ENCODE measurements around the gene ZSCAN9.

Gene ZSCAN9

DNA sequence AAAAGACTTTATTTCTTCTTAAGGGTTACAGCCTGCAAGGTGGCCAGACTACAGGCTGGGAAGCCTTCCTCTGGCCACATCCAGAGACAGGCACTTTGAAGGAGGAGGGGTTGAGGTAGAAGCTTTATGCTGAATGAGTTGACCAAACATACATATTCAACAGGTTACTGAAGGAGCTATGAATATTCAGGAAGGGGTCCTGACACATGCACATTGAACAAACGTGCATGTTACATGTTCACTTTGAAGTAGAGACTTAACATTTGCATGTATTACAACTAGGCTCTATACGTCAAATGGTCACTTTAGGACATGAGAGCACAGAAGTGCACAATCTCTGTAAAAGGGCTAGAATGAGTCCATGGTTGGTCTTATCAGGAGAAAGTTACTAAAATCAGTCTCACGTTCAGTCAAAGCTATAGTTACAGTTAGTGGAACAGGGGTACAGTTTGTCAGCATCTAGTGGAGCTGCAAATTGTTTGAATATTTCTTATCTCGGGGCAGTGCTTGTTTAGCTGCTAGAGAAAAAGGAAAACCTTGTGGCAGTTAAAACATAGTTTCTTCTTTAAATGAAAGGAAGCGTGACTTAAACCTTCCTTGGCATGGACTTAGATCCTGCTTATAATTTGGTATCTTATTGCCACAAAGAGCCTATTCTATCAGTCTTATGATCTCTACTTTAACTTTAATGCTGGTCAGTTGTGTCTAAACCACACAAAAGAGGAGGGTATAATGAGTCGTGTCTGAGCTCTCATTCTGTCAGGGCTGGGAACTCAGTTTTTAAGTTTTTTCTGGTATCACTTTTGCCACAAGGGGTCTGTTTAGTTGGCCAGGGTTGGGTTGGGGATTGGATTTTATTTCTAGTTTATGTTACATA is 4.6 kb upstream of the ZSCAN9 start:
- no peak for DNase-seq (ENCODE audit: low read depth)

DNA sequence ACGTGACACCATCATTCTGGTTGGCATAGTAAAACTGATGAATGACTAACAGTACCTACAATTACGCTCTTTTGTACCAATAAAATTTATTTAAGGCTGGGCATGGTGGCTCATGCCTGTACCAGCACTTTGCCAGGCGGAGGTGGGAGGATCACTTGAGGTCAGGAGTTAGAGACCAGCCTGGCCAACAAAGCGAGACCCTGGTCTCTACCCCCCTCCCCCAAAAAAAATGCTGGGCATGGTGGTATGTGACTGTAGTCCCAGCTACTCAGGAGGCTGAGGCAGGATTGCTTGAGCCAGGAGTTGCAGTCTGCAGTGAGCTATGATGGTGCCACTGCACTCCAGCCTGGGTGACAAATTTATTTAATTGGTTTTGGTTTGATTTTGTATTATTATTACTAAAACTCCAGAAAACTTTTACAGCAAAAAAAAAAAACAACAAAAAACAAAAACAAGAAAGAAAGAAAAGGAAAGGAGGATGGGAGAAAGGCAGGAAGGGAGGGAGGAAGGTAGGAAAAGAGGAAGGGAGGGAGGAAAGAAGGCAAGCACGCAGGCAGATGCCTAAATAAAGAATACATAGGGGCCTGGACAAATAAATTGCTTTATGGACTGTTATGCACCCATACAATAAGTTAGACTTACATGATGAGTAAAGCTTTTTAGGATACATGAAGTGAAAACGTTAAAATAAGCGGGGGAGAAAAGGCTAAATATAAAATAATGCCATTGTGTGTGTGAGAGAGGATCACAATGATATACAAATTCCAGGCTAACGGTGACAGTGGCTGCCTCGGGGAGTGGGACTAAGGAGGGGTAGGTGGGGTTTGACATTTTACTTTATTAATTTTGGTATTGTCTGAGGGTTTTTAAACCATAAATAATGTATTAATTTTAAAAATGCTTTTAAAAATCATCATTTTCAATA is 682 bp upstream of the ZSCAN9 start:
- DNase-seq (ENCODE audit: low read depth) = no peak

DNA sequence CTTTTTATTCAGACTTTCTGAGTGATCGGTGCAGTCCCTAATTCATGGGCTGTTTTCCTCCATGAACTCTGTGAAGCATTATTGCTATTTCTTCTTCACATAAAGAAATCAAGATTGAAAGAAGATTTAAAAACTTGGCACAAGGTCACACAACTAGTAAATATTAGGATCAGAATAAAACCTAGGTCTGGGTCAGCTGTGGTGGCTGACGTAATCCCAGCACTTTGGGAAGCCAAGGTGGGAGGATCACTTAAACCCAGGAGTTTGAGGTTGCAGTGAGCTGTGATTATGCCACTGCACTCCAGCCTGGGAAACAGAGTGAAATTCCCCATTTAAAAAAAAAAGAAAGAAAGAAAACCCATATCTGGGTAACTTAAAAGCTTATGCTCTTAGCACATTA is 1.4 kb downstream of the ZSCAN9 start:
- no peak for DNase-seq (ENCODE audit: low read depth)

DNA sequence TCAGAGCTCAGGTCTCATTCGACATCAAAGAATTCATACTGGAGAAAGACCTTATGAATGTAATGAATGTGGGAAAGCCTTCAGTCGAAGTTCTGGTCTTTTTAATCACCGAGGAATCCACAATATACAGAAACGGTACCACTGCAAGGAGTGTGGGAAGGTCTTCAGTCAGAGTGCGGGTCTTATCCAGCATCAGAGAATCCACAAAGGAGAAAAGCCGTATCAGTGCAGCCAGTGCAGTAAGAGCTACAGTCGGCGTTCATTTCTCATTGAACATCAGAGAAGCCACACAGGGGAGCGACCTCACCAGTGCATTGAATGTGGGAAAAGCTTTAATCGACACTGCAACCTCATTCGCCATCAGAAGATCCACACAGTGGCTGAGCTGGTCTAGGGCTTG is 7.7 kb downstream of the ZSCAN9 start:
- DNase-seq (ENCODE audit: low read depth) = no peak

DNA sequence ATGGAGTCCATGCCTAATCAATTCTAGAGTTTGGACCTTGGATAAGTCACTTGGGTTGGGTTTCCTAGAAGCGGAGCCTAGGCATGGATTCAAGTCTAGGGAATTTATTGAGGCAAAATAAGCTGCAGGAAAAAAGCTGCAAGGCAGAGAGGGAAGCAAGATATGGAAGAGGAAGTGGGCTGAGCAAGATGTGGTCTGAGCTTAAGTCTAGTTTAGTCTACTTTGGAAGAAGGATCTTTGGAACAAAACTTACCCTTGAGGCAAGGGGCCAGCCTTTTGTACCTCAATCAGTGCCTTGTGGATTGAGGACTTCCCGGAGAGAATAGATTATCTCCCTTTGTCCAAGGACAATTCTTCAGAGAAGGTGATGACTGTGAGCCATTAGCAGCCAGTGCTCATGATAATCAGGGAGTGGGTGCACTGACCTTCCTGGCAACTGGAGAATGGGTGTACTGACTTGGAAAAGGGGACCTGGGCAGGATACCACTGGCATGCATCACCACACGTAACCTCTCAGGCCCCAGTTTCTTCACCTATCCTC is 10.9 kb downstream of the ZSCAN9 start:
- no peak for DNase-seq (ENCODE audit: low read depth)

DNA sequence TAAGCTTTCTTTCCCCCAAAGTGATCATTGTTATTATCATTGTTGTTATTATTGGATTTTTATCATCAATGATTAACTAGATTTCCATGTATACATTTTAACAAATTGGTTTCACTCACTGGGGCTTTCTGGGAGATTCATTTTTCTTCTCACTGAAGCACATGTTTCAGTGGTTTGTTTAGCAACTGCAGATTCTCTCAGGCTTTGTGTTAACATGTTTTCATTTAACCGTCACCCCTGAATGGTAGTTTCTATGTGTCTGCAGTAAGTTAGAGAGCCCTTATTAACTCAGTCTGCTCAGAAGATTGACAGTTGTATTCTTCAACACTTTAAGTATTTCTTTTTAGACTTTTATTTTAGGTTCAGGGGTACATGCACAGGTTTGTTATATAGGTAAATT is 14.6 kb downstream of the ZSCAN9 start:
- DNase-seq (ENCODE audit: low read depth) = no peak

DNA sequence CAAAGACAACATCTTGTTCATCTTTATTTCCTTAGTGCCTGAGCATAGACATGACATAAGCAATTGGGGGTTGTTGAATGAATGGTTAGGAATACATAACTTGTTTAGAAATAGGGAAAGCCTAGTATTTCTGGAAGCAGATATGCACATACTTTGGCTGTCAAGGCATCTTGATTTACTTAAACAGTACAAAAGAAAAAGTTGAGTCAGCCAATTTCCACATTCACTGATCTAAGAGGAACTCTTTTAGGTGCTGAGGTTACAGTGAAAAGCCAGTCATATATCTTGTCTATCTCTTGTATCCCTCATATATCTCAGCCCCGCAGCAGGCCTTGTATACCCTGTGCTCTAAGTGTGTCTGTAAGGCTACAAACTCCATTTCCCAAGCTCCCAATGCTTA is 15.4 kb downstream of the ZSCAN9 start:
- DNase-seq (ENCODE audit: low read depth) = no peak

DNA sequence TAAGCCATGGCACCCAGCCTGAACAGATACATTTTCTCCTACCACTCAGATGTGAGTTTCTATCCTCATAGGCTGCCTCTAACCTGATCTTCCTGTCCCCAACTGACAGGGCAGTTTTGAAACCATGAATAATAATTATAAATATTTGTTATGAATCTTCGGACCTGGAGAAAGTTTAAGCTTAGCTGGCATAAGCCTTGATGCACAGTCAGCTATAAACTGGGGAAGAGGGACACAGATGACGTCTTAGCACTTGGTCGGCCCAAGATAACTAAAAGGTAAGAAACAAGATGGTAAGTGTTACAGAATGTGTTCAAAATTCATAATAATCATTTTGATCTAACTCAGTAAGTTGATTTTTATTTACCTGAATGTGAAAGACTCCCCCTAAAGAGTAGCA is 18.9 kb downstream of the ZSCAN9 start:
- no peak for DNase-seq (ENCODE audit: low read depth)

DNA sequence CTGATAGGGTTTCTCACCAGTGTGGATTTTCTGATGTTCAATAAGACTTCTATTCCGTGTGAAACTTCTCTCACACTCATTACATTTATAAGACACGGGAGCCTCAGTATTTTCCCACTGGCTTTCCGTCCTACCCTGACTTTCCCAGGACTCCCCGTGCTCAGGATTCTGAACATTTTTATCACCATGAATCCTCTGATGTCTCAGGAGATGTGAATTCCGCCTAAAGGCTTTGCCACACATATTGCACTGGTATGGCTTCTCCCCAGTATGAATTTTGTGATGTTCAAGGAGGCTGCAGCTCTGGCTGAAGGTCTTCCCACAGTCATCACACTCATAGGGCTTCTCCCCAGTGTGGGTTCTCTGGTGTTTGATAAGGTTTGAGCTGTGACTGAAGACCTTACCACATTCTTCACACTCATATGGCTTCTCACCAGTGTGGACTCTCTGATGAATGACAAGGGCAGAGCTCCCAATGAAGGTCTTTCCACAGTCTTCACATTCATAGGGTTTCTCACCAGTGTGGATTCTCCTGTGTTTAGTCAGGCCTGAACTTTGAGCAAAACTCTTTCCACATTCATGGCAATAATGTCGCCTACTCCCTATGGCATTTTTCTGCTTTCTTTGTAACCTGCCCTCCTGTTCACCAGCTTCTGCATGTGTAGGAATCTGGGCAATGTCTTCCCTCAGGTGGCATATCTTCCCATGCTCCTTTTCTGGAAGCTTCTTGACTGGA is 20.3 kb downstream of the ZSCAN9 start:
- no peak for DNase-seq (ENCODE audit: low read depth)

DNA sequence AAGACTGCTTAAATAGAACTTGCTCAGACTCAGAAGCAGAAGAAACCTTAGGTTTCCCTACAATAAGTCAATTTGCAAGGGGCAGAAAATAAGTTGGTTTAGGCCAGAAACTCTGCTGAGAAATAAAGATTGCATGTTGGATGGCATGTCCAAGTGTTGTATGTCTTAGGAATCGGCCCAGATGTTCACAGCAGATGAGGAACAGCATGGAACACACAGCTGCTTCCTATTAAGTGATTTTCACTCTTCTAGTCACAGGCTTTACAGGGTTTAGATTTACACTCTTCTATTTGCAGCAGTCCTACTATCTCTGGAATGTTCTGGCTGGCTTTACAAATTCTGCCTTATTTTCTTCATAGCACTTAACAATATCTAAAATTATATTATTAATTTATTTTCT is 23.8 kb downstream of the ZSCAN9 start:
- DNase-seq (ENCODE audit: low read depth) = no peak

DNA sequence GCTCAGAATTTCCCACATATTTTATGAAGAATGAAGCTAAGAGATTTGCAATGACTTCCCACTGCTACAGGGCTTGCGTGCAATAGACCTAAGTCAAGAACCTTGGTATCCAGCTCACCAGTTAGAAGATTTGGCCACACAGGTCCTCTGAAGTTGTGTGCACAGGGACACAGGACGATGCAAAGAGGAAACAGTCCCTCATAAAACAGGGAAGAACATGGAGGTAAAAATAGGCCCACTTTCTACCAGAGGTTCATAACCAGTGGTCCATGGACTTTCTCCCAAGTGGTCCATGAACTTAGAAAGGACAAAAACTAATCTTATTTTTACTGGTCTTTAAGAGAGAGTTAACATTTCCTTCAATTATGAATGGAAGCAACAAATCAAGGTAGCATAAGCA is 25.7 kb downstream of the ZSCAN9 start:
- DNase-seq (ENCODE audit: low read depth) = no peak

DNA sequence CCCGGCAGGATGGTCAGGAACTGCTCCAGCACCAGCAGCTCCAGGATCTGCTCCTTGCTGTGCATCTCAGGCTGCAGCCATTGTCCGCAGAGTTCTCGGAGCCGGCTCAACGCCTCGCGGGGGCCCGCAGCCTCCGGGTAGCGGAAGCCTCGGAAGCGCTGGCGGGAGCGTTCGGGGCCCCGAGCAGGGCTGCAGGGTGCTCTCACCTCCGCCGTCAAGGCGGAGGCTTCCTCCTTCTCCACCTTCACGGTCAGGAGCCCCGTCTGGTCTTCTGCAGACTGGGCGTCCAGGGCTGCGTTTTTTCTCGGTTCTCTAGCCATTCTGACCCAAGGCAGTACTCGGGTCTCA is 26.6 kb downstream of the ZSCAN9 start:
- DNase-seq (ENCODE audit: low read depth) = peak; percentile 31

DNA sequence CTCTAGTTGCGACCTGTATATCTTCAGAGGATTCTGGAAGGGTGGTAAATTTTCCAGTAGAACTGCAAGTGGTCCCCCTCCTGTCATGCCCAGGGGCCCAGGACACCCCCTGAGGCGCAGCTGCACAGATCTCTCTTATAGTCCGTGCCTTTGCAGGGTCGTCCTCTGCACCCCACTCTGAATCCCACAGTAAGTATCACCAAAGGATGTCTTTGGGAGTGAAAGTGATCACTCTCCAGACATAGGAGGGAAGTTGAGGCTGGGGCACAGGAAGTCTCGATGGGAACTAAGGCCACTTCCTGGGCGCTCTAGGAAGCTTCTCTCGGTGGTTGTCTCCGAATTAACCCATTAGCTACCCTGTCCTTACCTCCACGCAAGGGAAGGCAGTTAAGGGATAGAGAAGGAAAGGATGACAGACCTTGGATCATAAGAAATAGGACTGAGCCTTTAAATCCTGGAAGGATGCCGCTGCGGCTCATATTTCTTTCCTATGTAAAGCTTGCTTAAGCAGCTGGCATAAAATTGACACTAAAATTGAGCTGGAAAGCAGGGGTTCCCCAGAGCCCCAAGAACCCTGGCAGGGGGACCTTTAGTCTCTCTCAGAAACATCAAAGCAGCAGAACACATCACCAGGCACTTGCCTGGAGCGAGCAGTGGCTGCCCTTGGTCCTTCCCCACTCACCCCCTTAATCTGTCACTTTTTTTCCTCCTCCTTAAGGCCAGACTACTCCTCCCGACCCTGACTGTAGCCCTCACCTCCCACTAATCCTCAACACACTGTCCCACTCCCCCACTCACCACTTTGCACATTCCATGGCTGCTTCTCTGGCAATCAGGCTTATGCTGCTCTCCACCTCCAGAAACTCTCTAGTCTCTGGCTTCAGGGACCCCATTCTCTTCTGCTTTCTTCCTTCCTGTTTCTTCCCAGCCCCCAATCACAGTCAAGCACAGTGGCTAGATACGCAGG is 27.2 kb downstream of the ZSCAN9 start, which contains the start of gene ZKSCAN4:
Gene ZKSCAN4 (minus strand): TSS at position 261 of the 967 bp plus-strand sequence. CDS start 289 bp downstream, outside the sequence.
- DNase-seq (ENCODE audit: low read depth) = peak; percentile 92

DNA sequence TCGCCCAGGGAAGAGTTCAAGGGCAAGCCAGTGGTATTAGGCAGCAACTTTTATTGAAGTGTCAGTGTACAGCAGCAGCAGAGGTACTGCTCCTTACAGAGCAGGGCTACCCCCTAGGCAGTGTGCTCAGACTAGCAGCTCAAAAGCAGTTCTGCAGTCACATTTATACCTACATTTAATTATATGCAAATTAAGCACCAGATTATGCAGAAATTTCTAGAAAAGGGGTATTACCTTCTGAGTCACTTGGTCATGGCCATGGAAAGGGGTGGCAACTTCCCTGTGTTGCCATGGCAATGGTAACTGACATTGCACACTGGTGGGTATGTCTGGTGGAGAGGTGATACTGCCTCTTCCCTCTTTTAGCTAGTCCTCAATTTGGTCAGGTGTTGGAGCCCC is 29.0 kb downstream of the ZSCAN9 start:
- DNase-seq (ENCODE audit: low read depth) = no peak

DNA sequence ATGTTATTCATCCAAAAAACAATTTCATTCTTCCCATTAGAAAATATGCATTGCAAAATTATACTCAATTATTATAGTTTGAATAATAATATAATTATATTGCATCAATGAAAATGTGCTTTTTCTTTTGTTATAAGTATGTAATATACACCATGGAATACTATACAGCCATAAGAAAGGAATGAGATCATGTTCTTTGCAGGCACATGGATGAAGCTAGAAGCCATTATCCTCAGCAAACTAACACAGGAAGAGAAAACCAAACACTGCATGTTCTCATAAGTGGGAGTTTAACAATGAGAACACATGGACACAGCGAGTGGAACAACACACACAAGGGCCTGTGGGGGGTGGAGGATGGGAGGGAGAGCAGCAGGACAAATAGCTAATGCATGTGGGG is 32.0 kb downstream of the ZSCAN9 start:
- DNase-seq (ENCODE audit: low read depth) = no peak

DNA sequence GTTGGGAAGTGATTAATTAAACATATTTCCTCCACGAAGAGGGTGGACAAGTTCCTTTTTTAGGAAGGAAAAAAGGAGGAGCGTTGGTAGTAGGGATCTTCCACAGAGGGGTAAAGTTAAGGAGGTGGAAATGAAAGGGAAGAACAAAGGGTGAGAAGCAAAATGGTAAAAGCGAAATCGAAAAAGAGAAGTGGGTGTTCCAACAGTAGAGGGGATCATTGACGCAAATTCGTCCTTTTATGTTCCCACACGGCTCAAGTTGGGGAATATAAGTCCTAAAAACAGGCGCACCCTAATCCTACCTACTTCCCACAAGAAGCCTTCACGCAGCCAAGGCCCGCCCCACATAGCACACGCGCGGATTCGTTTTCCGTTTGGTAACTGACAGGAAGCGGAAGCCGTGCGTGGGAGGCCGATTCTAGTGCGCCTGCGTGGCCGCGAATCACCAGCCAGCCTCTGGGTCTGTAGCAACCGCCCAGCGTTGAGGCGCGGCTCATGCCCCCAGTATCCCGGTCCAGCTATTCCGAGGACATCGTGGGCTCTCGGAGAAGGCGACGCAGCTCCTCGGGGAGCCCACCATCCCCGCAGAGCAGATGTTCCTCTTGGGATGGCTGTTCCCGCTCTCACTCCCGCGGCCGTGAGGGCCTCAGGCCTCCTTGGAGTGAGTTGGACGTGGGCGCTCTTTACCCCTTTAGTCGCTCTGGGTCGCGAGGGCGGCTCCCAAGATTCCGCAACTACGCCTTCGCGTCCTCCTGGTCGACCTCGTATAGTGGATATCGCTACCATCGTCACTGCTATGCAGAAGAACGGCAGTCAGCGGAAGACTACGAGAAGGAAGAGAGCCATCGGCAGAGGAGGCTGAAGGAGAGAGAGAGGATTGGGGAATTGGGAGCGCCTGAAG is 34.1 kb downstream of the ZSCAN9 start, which contains the start of gene NKAPL:
Gene NKAPL (plus strand): TSS at position 421 of the 901 bp plus-strand sequence. CDS start 75 bp downstream, at position 496.
- peak; percentile 83 for DNase-seq (ENCODE audit: low read depth)

DNA sequence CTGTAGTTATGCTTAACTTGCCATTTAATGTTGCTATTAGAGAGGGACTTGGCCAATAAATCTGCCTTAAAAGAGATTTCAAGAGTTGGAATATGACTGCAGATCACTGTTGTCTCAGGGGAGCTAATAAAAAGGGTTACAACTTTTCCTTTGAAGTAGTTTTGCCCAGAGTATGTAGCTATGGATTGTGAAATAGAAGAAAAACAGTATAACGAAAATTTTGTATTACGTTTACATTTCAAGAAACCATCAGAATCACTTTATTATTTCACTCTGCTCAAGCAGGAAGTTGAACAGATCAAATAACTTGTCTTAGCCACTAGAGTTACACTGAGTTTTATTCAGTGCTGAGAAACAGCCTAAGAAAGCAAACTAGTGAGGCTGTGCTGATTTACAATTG is 38.8 kb downstream of the ZSCAN9 start:
- peak; percentile 40 for DNase-seq (ENCODE audit: low read depth)

DNA sequence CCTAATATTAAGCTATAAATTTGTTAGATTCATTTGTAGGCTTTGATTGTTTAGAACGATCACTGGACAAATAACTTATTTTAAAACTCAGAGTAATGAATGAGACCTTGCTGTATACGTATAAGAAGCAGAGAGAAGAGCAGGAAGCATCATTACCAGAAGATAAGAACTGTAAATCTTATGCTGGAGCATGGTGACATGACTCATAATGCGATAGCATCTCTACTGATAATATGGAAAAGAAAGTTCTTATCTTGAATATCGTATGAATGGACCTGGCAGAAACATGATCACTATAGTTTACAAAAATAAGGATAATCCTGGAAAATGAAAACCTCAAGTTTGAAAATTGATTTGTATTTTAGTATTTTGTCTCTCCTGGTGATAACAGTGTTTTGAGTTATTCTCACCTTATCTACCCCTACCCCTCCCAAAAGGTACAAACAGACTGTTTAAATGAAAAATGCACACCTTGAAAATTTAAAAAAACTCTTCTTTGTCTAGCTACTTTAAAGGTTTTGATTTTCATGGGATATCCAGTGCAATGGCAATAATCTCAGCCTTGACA is 39.8 kb downstream of the ZSCAN9 start:
- peak; percentile 21 for DNase-seq (ENCODE audit: low read depth)

DNA sequence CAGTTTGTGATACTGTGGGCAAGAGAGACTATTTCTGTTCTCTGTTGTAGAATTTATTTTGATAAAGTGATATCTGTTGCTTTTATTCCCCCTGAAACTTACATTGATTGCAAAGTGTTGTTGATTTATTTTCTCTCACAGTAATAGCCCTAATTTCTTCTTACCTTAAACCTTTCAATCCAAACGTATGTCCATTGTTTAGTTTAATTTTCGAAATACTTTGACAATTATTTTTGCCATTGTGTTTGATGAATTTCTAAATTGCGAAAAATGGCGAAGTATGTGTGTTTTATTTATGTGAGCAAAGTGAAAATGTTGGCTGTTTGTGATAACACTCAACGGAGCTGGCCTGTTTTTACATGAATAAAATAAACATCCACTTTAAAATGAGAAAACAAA is 41.5 kb downstream of the ZSCAN9 start:
- no peak for DNase-seq (ENCODE audit: low read depth)

Data from iris pigment epithelial cell (primary cell).